ENCODE measurements around the gene LRFN5. TPM values are rescaled to one million over a fixed set of nuclear protein-coding genes. Genes with fewer than 3 reads are reported as not detected.

The LRFN5 gene
- total RNA-seq, 1 experiment from 2014 or later, result not detected

DNA sequence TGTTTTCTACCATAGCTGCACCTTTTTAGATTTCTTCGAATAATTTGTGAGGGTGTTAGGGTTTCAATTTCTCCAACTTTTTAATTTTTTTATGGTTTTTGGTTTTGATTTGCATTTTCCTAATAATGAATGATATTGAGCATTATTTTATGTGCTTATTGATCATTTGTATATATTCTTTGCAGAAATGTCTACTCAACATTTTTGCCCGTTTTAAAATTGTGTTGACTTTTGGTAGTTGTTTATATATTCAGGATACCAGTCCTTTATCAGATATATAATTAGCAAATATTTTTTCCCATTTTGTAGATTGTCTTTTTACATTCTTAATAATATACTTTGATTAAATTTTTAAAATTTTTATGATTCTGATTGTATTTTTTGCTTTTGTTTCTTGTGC lies 306.7 kb downstream of the LRFN5 start:
- H3K27ac ChIP-seq (ENCODE audit: low read depth, low read length), result no peak overlapping the region
- TF ChIP-seq, protein P1, sequence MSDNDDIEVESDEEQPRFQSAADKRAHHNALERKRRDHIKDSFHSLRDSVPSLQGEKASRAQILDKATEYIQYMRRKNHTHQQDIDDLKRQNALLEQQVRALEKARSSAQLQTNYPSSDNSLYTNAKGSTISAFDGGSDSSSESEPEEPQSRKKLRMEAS (IDR thresholded peaks at IDR 0.05), result no peak
- TF ChIP-seq SIN3A (IDR thresholded peaks at IDR 0.05; ENCODE audit: low read depth), result no peak
- no peak for TF ChIP-seq POLR2AphosphoS5 (IDR thresholded peaks at IDR 0.05; ENCODE audit: low read depth, low read length)
- TF ChIP-seq POLR2A (IDR thresholded peaks at IDR 0.05; ENCODE audit: borderline replicate concordance, extremely low read depth, insufficient read depth, insufficient read length), result no peak
- no peak for TF ChIP-seq EZH2phosphoT487 (IDR thresholded peaks at IDR 0.05; ENCODE audit: borderline replicate concordance)
- TF ChIP-seq ZNF274 (IDR thresholded peaks at IDR 0.05; ENCODE audit: low read depth, low read length), result no peak
- TF ChIP-seq, protein P2, sequence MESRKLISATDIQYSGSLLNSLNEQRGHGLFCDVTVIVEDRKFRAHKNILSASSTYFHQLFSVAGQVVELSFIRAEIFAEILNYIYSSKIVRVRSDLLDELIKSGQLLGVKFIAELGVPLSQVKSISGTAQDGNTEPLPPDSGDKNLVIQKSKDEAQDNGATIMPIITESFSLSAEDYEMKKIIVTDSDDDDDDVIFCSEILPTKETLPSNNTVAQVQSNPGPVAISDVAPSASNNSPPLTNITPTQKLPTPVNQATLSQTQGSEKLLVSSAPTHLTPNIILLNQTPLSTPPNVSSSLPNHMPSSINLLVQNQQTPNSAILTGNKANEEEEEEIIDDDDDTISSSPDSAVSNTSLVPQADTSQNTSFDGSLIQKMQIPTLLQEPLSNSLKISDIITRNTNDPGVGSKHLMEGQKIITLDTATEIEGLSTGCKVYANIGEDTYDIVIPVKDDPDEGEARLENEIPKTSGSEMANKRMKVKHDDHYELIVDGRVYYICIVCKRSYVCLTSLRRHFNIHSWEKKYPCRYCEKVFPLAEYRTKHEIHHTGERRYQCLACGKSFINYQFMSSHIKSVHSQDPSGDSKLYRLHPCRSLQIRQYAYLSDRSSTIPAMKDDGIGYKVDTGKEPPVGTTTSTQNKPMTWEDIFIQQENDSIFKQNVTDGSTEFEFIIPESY (IDR thresholded peaks at IDR 0.05; ENCODE audit: extremely low read depth, insufficient replicate concordance, low read length), result no peak
- no peak for TF ChIP-seq EZH2 (IDR thresholded peaks at IDR 0.05)
- TF ChIP-seq, protein P3, sequence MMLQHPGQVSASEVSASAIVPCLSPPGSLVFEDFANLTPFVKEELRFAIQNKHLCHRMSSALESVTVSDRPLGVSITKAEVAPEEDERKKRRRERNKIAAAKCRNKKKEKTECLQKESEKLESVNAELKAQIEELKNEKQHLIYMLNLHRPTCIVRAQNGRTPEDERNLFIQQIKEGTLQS (IDR thresholded peaks at IDR 0.05), result no peak
- H3K9me3 ChIP-seq (ENCODE audit: control insufficient read depth in 1 of 2, insufficient read depth in 1 of 2, low read depth in 1 of 2, low read length in 2 of 2), result no peaks in the 10 kb centered on the region; a peak in 1 of 4 replicates
- H3K27me3 ChIP-seq (ENCODE audit: insufficient read depth, low read length), result no peaks in the 10 kb centered on the region
- DNase-seq (ENCODE audit: low read depth, low spot score) (no peak), ATAC-seq (no peak)
- ChIA-PET CTCF (no interaction called here), POLR2A (no interaction called here), RAD21 (ENCODE audit: low non-redundant PET in 1 of 2, low total read pairs in 2 of 2, uncharacterized antibody in 2 of 2, unreplicated experiment in 2 of 2) (no interaction called here)
- no peaks in the 10 kb centered on the region for H3K4me1 ChIP-seq (ENCODE audit: control insufficient read depth in 1 of 2, insufficient read depth in 2 of 2, low read length in 2 of 2)
- no peak overlapping the region for H3K4me3 ChIP-seq (replicated peaks in 1 of 2; ENCODE audit: low read depth in 1 of 2, low read length in 2 of 2)
- H3K36me3 ChIP-seq (ENCODE audit: control insufficient read depth in 1 of 2, insufficient read depth in 2 of 2, low read length in 2 of 2), result no peaks in the 10 kb centered on the region
- no peak overlapping the region for H2AFZ ChIP-seq (ENCODE audit: low read depth, low read length, poor library complexity, severe bottlenecking)
- no peaks in the 10 kb centered on the region for H3K9me2 ChIP-seq (ENCODE audit: insufficient read depth)
- H4K20me1 ChIP-seq (ENCODE audit: insufficient read depth), result no peaks in the 10 kb centered on the region
- H3K9ac ChIP-seq (ENCODE audit: low read length), result no peak overlapping the region
- BruUV-seq (replicated peaks), result no TSS peak
- intact Hi-C loops (cut with micrococcal nuclease), result no loop called here
- no peaks in the 10 kb centered on the region for H3K79me2 ChIP-seq (ENCODE audit: insufficient read depth, low read length)
- no peak overlapping the region for H3K4me2 ChIP-seq (ENCODE audit: low read length)

All from HCT116 (cell line).